Measurements from ENCODE around the gene AURKA. TPM values are rescaled to one million over a fixed set of nuclear protein-coding genes. Genes with fewer than 3 reads are reported as not detected.

The AURKA gene
- total and polyA plus RNA-seq, 8 donors, result 0.45 to 27.7 (median 6.9) TPM

GRCh38 chr20:56395166-56395565 lies 3.2 kb upstream of the AURKA start:
- intact Hi-C loops (cut with DNase I; ENCODE audit: low total_unique reads), result no loop called here
- H3K27ac ChIP-seq, result no peak overlapping the region
- peaks cover 28 to 47% (median 42%) of the 10 kb centered on the region in 4 donors for H3K4me1 ChIP-seq
- no peak for TF ChIP-seq POLR2AphosphoS5 (IDR thresholded peaks at IDR 0.05)
- no peak for TF ChIP-seq EP300 (IDR thresholded peaks at IDR 0.05)
- TF ChIP-seq POLR2A (IDR thresholded peaks at IDR 0.05), result no peak
- TF ChIP-seq, protein P1, sequence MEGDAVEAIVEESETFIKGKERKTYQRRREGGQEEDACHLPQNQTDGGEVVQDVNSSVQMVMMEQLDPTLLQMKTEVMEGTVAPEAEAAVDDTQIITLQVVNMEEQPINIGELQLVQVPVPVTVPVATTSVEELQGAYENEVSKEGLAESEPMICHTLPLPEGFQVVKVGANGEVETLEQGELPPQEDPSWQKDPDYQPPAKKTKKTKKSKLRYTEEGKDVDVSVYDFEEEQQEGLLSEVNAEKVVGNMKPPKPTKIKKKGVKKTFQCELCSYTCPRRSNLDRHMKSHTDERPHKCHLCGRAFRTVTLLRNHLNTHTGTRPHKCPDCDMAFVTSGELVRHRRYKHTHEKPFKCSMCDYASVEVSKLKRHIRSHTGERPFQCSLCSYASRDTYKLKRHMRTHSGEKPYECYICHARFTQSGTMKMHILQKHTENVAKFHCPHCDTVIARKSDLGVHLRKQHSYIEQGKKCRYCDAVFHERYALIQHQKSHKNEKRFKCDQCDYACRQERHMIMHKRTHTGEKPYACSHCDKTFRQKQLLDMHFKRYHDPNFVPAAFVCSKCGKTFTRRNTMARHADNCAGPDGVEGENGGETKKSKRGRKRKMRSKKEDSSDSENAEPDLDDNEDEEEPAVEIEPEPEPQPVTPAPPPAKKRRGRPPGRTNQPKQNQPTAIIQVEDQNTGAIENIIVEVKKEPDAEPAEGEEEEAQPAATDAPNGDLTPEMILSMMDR (IDR thresholded peaks at IDR 0.05), result no peak
- WGBS, 5 donors, result 79 to 86% (median 81%) methylated on average over 4 of the region's 4 CpGs
- H3K9me3 ChIP-seq, result no peaks in the 10 kb centered on the region
- H3K36me3 ChIP-seq, result peaks cover 41 to 51% (median 51%) of the 10 kb centered on the region in 4 donors
- H3K27me3 ChIP-seq, result no peaks in the 10 kb centered on the region
- DNase-seq, result no peak
- no peak overlapping the region for H3K4me3 ChIP-seq

GRCh38 chr20:56393653-56394052 lies 1.6 kb upstream of the AURKA start:
- Histone ChIP-seq H3K4me1 (peaks cover 28 to 39% (median 34%) of the 10 kb centered on the region in 4 donors), H3K27me3 (no peaks in the 10 kb centered on the region), H3K9me3 (no peaks in the 10 kb centered on the region), H3K27ac (peak overlapping the region in 1 of 5 donors; percentile 36), H3K36me3 (peaks cover 32 to 43% (median 36%) of the 10 kb centered on the region in 4 donors), H3K4me3 (peak overlapping the region; percentile 64 to 85 (median 78))
- DNase-seq, result no peak
- TF ChIP-seq POLR2A (IDR thresholded peaks at IDR 0.05), result no peak
- no peak for TF ChIP-seq POLR2AphosphoS5 (IDR thresholded peaks at IDR 0.05)
- TF ChIP-seq EP300 (IDR thresholded peaks at IDR 0.05), result no peak
- TF ChIP-seq, protein P1 (IDR thresholded peaks at IDR 0.05), result no peak
- intact Hi-C loops (cut with DNase I; ENCODE audit: low total_unique reads), result no loop called here
- WGBS, 5 donors, result 61 to 72% (median 66%) methylated on average over 8 of the region's 8 CpGs

- 0 to 2% (median 0%) methylated on average over 18 of the region's 18 CpGs for WGBS, 5 donors
- peak overlapping the region; percentile 88 to 94 (median 91) for H3K27ac ChIP-seq
- H3K36me3 ChIP-seq, result peaks cover 26 to 40% (median 29%) of the 10 kb centered on the region in 4 donors
- H3K27me3 ChIP-seq, result no peaks in the 10 kb centered on the region
- TF ChIP-seq POLR2A (IDR thresholded peaks at IDR 0.05), result no peak
- no peak for TF ChIP-seq EP300 (IDR thresholded peaks at IDR 0.05)
- TF ChIP-seq POLR2AphosphoS5 (IDR thresholded peaks at IDR 0.05), result no peak
- TF ChIP-seq, protein P1 (IDR thresholded peaks at IDR 0.05), result no peak
- intact Hi-C loops (cut with DNase I; ENCODE audit: low total_unique reads), result no loop called here
- peak in 1 of 2 donors; percentile 38 for DNase-seq
- H3K9me3 ChIP-seq, result no peaks in the 10 kb centered on the region
- H3K4me1 ChIP-seq, result peaks cover 28 to 39% (median 34%) of the 10 kb centered on the region in 4 donors
- H3K4me3 ChIP-seq, result peak overlapping the region; percentile 64 to 85 (median 78)
Measured at GRCh38 chr20:56392881-56393482, 967 bp upstream of the AURKA start.

DNA sequence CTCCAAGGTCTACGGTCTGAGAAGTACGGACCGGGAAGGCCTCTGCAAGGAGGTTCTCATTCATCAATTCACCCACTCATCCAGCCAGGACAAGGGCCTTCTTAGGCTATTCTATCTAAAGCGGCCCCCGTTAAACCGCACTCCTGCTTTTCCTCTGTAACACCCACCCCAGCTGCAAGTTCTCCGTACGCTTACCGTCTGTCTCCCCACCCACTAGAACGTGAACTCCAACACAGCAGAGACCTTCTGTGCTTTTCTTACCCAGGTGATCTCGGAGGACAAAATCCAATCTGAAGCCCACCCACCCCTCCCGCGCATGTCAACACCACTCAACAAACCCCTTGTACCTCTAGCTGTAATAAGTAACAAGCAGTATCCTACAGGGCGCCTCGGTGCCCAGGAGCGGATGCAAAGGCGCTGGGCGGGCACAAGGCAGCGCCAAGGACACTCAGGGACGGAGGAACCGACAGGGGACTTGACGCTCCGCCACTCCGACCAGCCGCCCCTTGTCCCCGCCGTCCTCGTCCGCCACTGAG lies 351 bp downstream of the AURKA start:
- peak overlapping the region; percentile 64 to 85 (median 78) for H3K4me3 ChIP-seq
- 0 to 1% (median 1%) methylated on average over 27 to 29 of the region's 29 CpGs for WGBS, 5 donors
- DNase-seq, result no peak
- H3K36me3 ChIP-seq, result peaks cover 13 to 37% (median 16%) of the 10 kb centered on the region in 4 donors
- intact Hi-C loops (cut with DNase I; ENCODE audit: low total_unique reads), result no loop called here
- no peaks in the 10 kb centered on the region for H3K27me3 ChIP-seq
- H3K27ac ChIP-seq, result peak overlapping the region; percentile 88 to 94 (median 91)
- peaks cover 28 to 39% (median 34%) of the 10 kb centered on the region in 4 donors for H3K4me1 ChIP-seq
- TF ChIP-seq, protein P1 (IDR thresholded peaks at IDR 0.05), result no peak
- TF ChIP-seq POLR2AphosphoS5 (IDR thresholded peaks at IDR 0.05) (no peak), POLR2A (IDR thresholded peaks at IDR 0.05) (no peak), EP300 (IDR thresholded peaks at IDR 0.05) (no peak)
- H3K9me3 ChIP-seq, result no peaks in the 10 kb centered on the region
